Measurements from ENCODE around the gene PCSK1N.

PCSK1N gene

GRCh38 chrX:48816014-48816810, 19.2 kb downstream of the PCSK1N start (continued):
- TF ChIP-seq TSHZ2 (CRISPR knock-in tag; IDR thresholded peaks at IDR 0.05) (no peak), TCF4 (CRISPR knock-in tag; IDR thresholded peaks at IDR 0.05; ENCODE audit: borderline replicate concordance) (no peak), ARNTL (CRISPR knock-in tag; IDR thresholded peaks at IDR 0.05; ENCODE audit: borderline replicate concordance, low read depth) (no peak), ZNF565 (CRISPR knock-in tag; conservative IDR thresholded peaks at IDR 0.05; ENCODE audit: low read depth) (no peak), CREB5 (CRISPR knock-in tag; IDR thresholded peaks at IDR 0.05; ENCODE audit: low read depth) (no peak), CSRNP3 (CRISPR knock-in tag; IDR thresholded peaks at IDR 0.05) (no peak), ZC3H10 (CRISPR knock-in tag; IDR thresholded peaks at IDR 0.05) (no peak), PATZ1 (CRISPR knock-in tag; IDR thresholded peaks at IDR 0.05; ENCODE audit: borderline replicate concordance) (no peak), SNAI2 (CRISPR knock-in tag; IDR thresholded peaks at IDR 0.05) (no peak), RARB (CRISPR knock-in tag; IDR thresholded peaks at IDR 0.05) (no peak), ESRRG (CRISPR knock-in tag; IDR thresholded peaks at IDR 0.05) (no peak), ZFP30 (CRISPR knock-in tag; IDR thresholded peaks at IDR 0.05) (no peak)

- TF ChIP-seq PATZ1 (CRISPR knock-in tag; IDR thresholded peaks at IDR 0.05; ENCODE audit: borderline replicate concordance) (no peak), ZNF8 (CRISPR knock-in tag; IDR thresholded peaks at IDR 0.05) (no peak), ESRRG (CRISPR knock-in tag; IDR thresholded peaks at IDR 0.05) (no peak), OSR1 (CRISPR knock-in tag; IDR thresholded peaks at IDR 0.05) (no peak), BACH2 (CRISPR knock-in tag; IDR thresholded peaks at IDR 0.05; ENCODE audit: borderline replicate concordance) (no peak), ZFP3 (CRISPR knock-in tag; IDR thresholded peaks at IDR 0.05) (no peak), ZC3H10 (CRISPR knock-in tag; IDR thresholded peaks at IDR 0.05) (no peak), POU6F1 (CRISPR knock-in tag; IDR thresholded peaks at IDR 0.05; ENCODE audit: borderline replicate concordance, low read depth) (no peak), PPARA (CRISPR knock-in tag; IDR thresholded peaks at IDR 0.05; ENCODE audit: borderline replicate concordance) (no peak), CSDC2 (CRISPR knock-in tag; IDR thresholded peaks at IDR 0.05) (no peak), ZNF565 (CRISPR knock-in tag; conservative IDR thresholded peaks at IDR 0.05; ENCODE audit: low read depth) (no peak), GLIS3 (CRISPR knock-in tag; IDR thresholded peaks at IDR 0.05) (no peak), SNAI2 (CRISPR knock-in tag; IDR thresholded peaks at IDR 0.05) (no peak), CREB5 (CRISPR knock-in tag; IDR thresholded peaks at IDR 0.05; ENCODE audit: low read depth) (no peak), TCF4 (CRISPR knock-in tag; IDR thresholded peaks at IDR 0.05; ENCODE audit: borderline replicate concordance) (no peak)
- no peak for ATAC-seq
These were observed 20.1 kb downstream of the PCSK1N start for GRCh38 chrX:48815266-48815665.
